T-helper 22 cell (primary cell): ENCODE results near the gene PDE9A.

Experiments
- DNase-seq: peaks from one replicate; pipeline ENCODE4 v3.0.0-alpha.2; 2020; ENCODE audit warnings: low read depth

The PDE9A gene

GRCh38 chr21:42758721-42759593, 105.5 kb downstream of the PDE9A start:
- no peak for DNase-seq

GRCh38 chr21:42759594-42759927, 106.1 kb downstream of the PDE9A start:
- no peak for DNase-seq

- DNase-seq: no peak
Observed at GRCh38 chr21:42760361-42760950, 107.0 kb downstream of the PDE9A start.

GRCh38 chr21:42760951-42761751, 107.7 kb downstream of the PDE9A start:
- DNase-seq: no peak

- no peak for DNase-seq
Observed at GRCh38 chr21:42761776-42762335, 108.4 kb downstream of the PDE9A start.

- DNase-seq: no peak
Observed at GRCh38 chr21:42763581-42764442, 110.4 kb downstream of the PDE9A start.

GRCh38 chr21:42764443-42764760, 111.0 kb downstream of the PDE9A start:
- DNase-seq: no peak

GRCh38 chr21:42764883-42765282, 111.5 kb downstream of the PDE9A start:
- no peak for DNase-seq

- no peak for DNase-seq
Observed at GRCh38 chr21:42765656-42766055, 112.2 kb downstream of the PDE9A start.

- no peak for DNase-seq
Observed at GRCh38 chr21:42766739-42767560, 113.5 kb downstream of the PDE9A start.

GRCh38 chr21:42767561-42767835, 114.1 kb downstream of the PDE9A start:
- DNase-seq: no peak

GRCh38 chr21:42768324-42769121, 115.1 kb downstream of the PDE9A start:
- no peak for DNase-seq

GRCh38 chr21:42769183-42769819, 115.9 kb downstream of the PDE9A start:
- no peak for DNase-seq

- no peak for DNase-seq
Observed at GRCh38 chr21:42769820-42770716, 116.6 kb downstream of the PDE9A start.

- no peak for DNase-seq
Observed at GRCh38 chr21:42770717-42771502, 117.5 kb downstream of the PDE9A start.

GRCh38 chr21:42771503-42771805, 118.0 kb downstream of the PDE9A start:
- no peak for DNase-seq

GRCh38 chr21:42775123-42775522, 121.7 kb downstream of the PDE9A start:
- DNase-seq: no peak

GRCh38 chr21:42775891-42776290, 122.5 kb downstream of the PDE9A start:
- no peak for DNase-seq
